Caco-2 (cell line): Measurements from ENCODE around the gene DISP3. TPM values are rescaled to one million over a fixed set of nuclear protein-coding genes. Genes with fewer than 3 reads are reported as not detected.

Source experiments
- BruUV-seq: library from RNA; stranded (reverse); fragments of 400-500 nt; replicated peaks from 2 replicates; lab custom pipeline; 2021; lab: Mats Ljungman, UMichigan
- CTCF ChIA-PET: fragments of 300-600 bp; sonication (Branson Sonifier 250); formaldehyde crosslinking; loops from one replicate; lab custom pipeline; 2022; ENCODE audit warnings: antibody characterized with exemption; lab: Charles Lee
- POLR2A ChIA-PET: fragments of 300-600 bp; sonication (Branson Sonifier 250); formaldehyde crosslinking; loops from one replicate; lab custom pipeline; 2022; ENCODE audit warnings: antibody characterized with exemption; lab: Charles Lee
- DNase-seq, 2 experiments: peaks; one replicate each; pipeline versions ENCODE4 v3.0.0 to v3.0.0-alpha.2; 2020 to 2022
- H3K27me3 ChIP-seq: replicated peaks from 2 replicates; pipeline ENCODE4 v1.6.0; 2011; ENCODE audit warnings: low read length; ENCODE audit not compliant: control insufficient read depth, insufficient read depth
- H3K36me3 ChIP-seq: 2 replicates; pipeline ENCODE4 v1.5.1; 2011; ENCODE audit warnings: low read length; ENCODE audit not compliant: control insufficient read depth, insufficient read depth
- H3K4me1 ChIP-seq: fragments of 250-450 bp; sonication (Bioruptor Pico); 2 replicates; pipeline ENCODE4 v1.5.1; 2020; ENCODE audit warnings: mild to moderate bottlenecking
- H3K4me3 ChIP-seq: 2 replicates; pipeline ENCODE4 v1.5.1; 2011; ENCODE audit warnings: low read depth, mild to moderate bottlenecking, control low read depth, low read length
- H3K9me3 ChIP-seq: fragments of 250-450 bp; sonication (Bioruptor Pico); 2 replicates; pipeline ENCODE4 v1.5.1; 2020; ENCODE audit warnings: mild to moderate bottlenecking, moderate library complexity
- H3K27ac Mint-ChIP-seq: one replicate; pipeline ENCODE4 v1.8.0; 2022; ENCODE audit warnings: mixed read lengths; ENCODE audit not compliant: unreplicated experiment
- H3K27me3 Mint-ChIP-seq: one replicate; pipeline ENCODE4 v1.8.0; 2022; ENCODE audit warnings: mixed read lengths; ENCODE audit not compliant: insufficient read depth, unreplicated experiment
- H3K36me3 Mint-ChIP-seq: one replicate; pipeline ENCODE4 v1.8.0; 2022; ENCODE audit warnings: mild to moderate bottlenecking, mixed read lengths; ENCODE audit not compliant: insufficient read depth, unreplicated experiment
- H3K4me1 Mint-ChIP-seq: one replicate; pipeline ENCODE4 v1.8.0; 2022; ENCODE audit warnings: low read depth, mixed read lengths; ENCODE audit not compliant: unreplicated experiment
- H3K4me3 Mint-ChIP-seq: one replicate; pipeline ENCODE4 v1.8.0; 2022; ENCODE audit warnings: mild to moderate bottlenecking, moderate library complexity, mixed read lengths; ENCODE audit not compliant: unreplicated experiment
- H3K9me3 Mint-ChIP-seq: one replicate; pipeline ENCODE4 v1.8.0; 2022; ENCODE audit warnings: mixed read lengths; ENCODE audit not compliant: unreplicated experiment
- intact Hi-C: fragments of 100-400 bp; cut with micrococcal nuclease; formaldehyde crosslinking; loops from one replicate; pipeline ENCODE4 v1.10.0; 2022; ENCODE audit not compliant: unreplicated experiment
- total RNA-seq: library from RNA; stranded (reverse); gene quantifications from 2 replicates; pipeline ENCODE4 v1.2.3, GENCODE V29; 2022
- TF ChIP-seq, protein P1 (sequence below), 2 experiments: fragments of 200-600 bp in 1 of 2; IDR thresholded peaks; 1 replicate in 1 of 2; 2 replicates in 1 of 2; pipeline versions ENCODE4 v1.5.1 to v1.8.0; 2011 to 2022; ENCODE audit warnings: antibody characterized with exemption in 1 of 2, control low read depth in 1 of 2, inconsistent platforms in 1 of 2, low read depth in 1 of 2, low read length in 1 of 2, mild to moderate bottlenecking in 1 of 2, moderate library complexity in 1 of 2; ENCODE audit not compliant: insufficient read depth in 1 of 2, severe bottlenecking in 1 of 2, unreplicated experiment in 1 of 2

The DISP3 gene
- total RNA-seq, 1 experiment from 2014 or later, result 1.1 TPM

DNA sequence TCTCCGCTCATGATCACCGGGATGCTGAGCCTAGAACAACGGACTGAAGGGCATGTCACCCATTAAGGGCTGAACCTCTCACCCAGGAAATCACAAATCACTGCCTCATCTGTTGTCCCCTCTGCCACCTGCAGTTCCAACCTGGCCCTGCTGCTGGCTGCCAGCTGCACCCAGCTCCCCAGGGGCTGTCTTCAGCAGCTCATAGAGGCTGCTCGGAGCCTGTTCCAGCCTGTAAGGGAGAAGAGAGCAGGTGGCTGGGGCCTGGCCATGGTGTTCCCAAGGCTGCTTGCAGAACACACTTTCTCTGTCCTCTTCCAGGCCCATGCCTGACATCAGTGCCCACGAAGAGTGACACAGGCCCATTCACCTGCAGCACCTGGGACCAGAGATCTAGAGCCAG is 44.5 kb upstream of the DISP3 start:
- no TSS peak for BruUV-seq
- Mint-ChIP-seq H3K27ac (no peak overlapping the region), H3K4me1 (no peaks in the 10 kb centered on the region), H3K36me3 (no peaks in the 10 kb centered on the region), H3K4me3 (no peak overlapping the region), H3K9me3 (no peaks in the 10 kb centered on the region), H3K27me3 (peaks cover 25% of the 10 kb centered on the region)
- Histone ChIP-seq H3K4me1 (no peaks in the 10 kb centered on the region), H3K27me3 (peaks cover under 1% of the 10 kb centered on the region), H3K36me3 (no peaks in the 10 kb centered on the region), H3K4me3 (no peak overlapping the region), H3K9me3 (no peaks in the 10 kb centered on the region)
- intact Hi-C loops, result no loop called here
- TF ChIP-seq, protein P1, sequence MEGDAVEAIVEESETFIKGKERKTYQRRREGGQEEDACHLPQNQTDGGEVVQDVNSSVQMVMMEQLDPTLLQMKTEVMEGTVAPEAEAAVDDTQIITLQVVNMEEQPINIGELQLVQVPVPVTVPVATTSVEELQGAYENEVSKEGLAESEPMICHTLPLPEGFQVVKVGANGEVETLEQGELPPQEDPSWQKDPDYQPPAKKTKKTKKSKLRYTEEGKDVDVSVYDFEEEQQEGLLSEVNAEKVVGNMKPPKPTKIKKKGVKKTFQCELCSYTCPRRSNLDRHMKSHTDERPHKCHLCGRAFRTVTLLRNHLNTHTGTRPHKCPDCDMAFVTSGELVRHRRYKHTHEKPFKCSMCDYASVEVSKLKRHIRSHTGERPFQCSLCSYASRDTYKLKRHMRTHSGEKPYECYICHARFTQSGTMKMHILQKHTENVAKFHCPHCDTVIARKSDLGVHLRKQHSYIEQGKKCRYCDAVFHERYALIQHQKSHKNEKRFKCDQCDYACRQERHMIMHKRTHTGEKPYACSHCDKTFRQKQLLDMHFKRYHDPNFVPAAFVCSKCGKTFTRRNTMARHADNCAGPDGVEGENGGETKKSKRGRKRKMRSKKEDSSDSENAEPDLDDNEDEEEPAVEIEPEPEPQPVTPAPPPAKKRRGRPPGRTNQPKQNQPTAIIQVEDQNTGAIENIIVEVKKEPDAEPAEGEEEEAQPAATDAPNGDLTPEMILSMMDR (IDR thresholded peaks at IDR 0.05; ENCODE audit: insufficient read depth in 1 of 2, low read depth in 1 of 2, low read length in 1 of 2, severe bottlenecking in 1 of 2, unreplicated experiment in 1 of 2), result no peak
- ChIA-PET POLR2A (no interaction called here), CTCF (no interaction called here)
- no peak for DNase-seq

DNA sequence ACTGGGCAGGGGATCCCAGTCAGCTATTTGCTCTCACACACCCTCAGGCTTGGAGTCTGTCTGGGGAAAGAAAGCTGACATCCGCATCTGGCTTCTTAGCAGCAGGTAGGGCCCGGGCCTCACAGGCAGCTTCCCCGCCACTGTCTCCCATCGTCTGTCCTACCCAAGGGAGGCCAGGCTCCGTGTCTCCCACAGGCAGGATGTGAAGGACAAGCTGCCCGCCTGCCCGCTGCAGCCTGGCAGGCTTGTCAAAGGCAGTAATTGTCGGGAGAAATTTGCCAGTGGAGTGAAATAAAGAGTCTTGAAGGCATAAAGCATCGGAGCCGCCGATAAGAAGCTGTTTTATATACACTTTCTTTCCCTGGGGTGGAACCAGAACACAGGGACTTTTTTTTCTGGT is 44.0 kb upstream of the DISP3 start:
- no peaks in the 10 kb centered on the region for H3K9me3 Mint-ChIP-seq
- DNase-seq, result no peak
- no peak overlapping the region for H3K27ac Mint-ChIP-seq
- Histone ChIP-seq H3K4me1 (no peaks in the 10 kb centered on the region), H3K36me3 (no peaks in the 10 kb centered on the region), H3K27me3 (peaks cover 2% of the 10 kb centered on the region), H3K9me3 (no peaks in the 10 kb centered on the region), H3K4me3 (no peak overlapping the region)
- H3K4me3 Mint-ChIP-seq, result no peak overlapping the region
- ChIA-PET POLR2A (no interaction called here), CTCF (no interaction called here)
- peaks cover 28% of the 10 kb centered on the region for H3K27me3 Mint-ChIP-seq
- no peaks in the 10 kb centered on the region for H3K36me3 Mint-ChIP-seq
- intact Hi-C loops, result no loop called here
- TF ChIP-seq, protein P1 (IDR thresholded peaks at IDR 0.05; ENCODE audit: insufficient read depth in 1 of 2, low read depth in 1 of 2, low read length in 1 of 2, severe bottlenecking in 1 of 2, unreplicated experiment in 1 of 2), result no peak
- BruUV-seq, result no TSS peak
- no peaks in the 10 kb centered on the region for H3K4me1 Mint-ChIP-seq

DNA sequence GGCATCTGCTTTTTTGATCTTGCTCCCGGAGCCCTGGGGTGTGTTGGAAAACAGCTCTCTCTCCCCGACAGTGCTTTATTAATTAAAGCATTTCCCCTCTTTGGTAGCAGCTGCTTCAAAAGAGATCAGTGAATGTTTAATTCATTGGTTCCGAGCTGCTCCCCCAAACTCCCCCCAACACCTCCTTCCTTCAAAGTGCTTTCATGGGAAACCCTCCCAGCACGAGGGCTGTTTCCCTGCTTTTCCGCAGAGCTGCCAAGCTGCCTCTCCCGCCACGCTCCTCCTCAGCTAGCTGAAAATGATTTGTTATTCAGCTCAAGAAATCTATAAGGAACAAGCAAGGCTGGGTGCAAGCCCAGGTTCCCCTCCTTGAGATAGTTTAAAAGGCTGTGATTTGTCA is 40.0 kb upstream of the DISP3 start:
- Histone ChIP-seq H3K4me3 (no peak overlapping the region), H3K4me1 (no peaks in the 10 kb centered on the region), H3K27me3 (peaks cover 2% of the 10 kb centered on the region), H3K36me3 (no peaks in the 10 kb centered on the region), H3K9me3 (no peaks in the 10 kb centered on the region)
- no peak overlapping the region for H3K4me3 Mint-ChIP-seq
- ChIA-PET POLR2A (no interaction called here), CTCF (no interaction called here)
- H3K9me3 Mint-ChIP-seq, result no peaks in the 10 kb centered on the region
- DNase-seq, result no peak
- BruUV-seq, result no TSS peak
- H3K4me1 Mint-ChIP-seq, result no peaks in the 10 kb centered on the region
- intact Hi-C loops, result no loop called here
- peaks cover 30% of the 10 kb centered on the region for H3K27me3 Mint-ChIP-seq
- no peaks in the 10 kb centered on the region for H3K36me3 Mint-ChIP-seq
- TF ChIP-seq, protein P1 (IDR thresholded peaks at IDR 0.05; ENCODE audit: insufficient read depth in 1 of 2, low read depth in 1 of 2, low read length in 1 of 2, severe bottlenecking in 1 of 2, unreplicated experiment in 1 of 2), result no peak
- H3K27ac Mint-ChIP-seq, result no peak overlapping the region
